MCF 10A (cell line): ENCODE measurements around the gene SMURF1. TPM values are rescaled to one million over a fixed set of nuclear protein-coding genes. Genes with fewer than 3 reads are reported as not detected.
A peak's percentile ranks its signal among the peaks of the same experiment; 100 is the strongest.

Source experiments
- BruUV-seq: library from RNA; stranded (reverse); fragments of 400-500 nt; replicated peaks from 2 replicates; lab custom pipeline; 2021; lab: Mats Ljungman, UMichigan
- CTCF ChIA-PET: fragments of 300-600 bp; sonication (Branson Sonifier 250); formaldehyde crosslinking; extraction: SDS; loops from one replicate; lab custom pipeline; 2021; ENCODE audit warnings: antibody characterized with exemption, inconsistent platforms; lab: Yijun Ruan, JAX
- POLR2A ChIA-PET: fragments of 300-600, 350-650 bp; sonication (Branson Sonifier 250); formaldehyde crosslinking; extraction: SDS; loops from one replicate; lab custom pipeline; 2020; ENCODE audit warnings: antibody characterized with exemption, inconsistent platforms; lab: Yijun Ruan, JAX
- DNase-seq: peaks from one replicate; pipeline ENCODE4 v3.0.0-alpha.2; 2018; ENCODE audit not compliant: unreplicated experiment
- H3K27ac Mint-ChIP-seq: one replicate; pipeline ENCODE4 v1.8.0; 2022; ENCODE audit warnings: mild to moderate bottlenecking, low read depth, mixed read lengths; ENCODE audit not compliant: unreplicated experiment
- H3K27me3 Mint-ChIP-seq: one replicate; pipeline ENCODE4 v1.8.0; 2022; ENCODE audit warnings: mixed read lengths; ENCODE audit not compliant: insufficient read depth, unreplicated experiment
- H3K36me3 Mint-ChIP-seq: one replicate; pipeline ENCODE4 v1.8.0; 2022; ENCODE audit warnings: mild to moderate bottlenecking, moderate library complexity, mixed read lengths; ENCODE audit not compliant: insufficient read depth, unreplicated experiment
- H3K4me1 Mint-ChIP-seq: one replicate; pipeline ENCODE4 v1.8.0; 2022; ENCODE audit warnings: mixed read lengths; ENCODE audit not compliant: insufficient read depth, unreplicated experiment
- H3K4me3 Mint-ChIP-seq: one replicate; pipeline ENCODE4 v1.8.0; 2022; ENCODE audit warnings: mild to moderate bottlenecking, moderate library complexity, mixed read lengths; ENCODE audit not compliant: unreplicated experiment
- H3K9me3 Mint-ChIP-seq: one replicate; pipeline ENCODE4 v1.8.0; 2022; ENCODE audit warnings: mixed read lengths; ENCODE audit not compliant: unreplicated experiment
- CTCF ChIP-seq: fragments of 200-600 bp; IDR thresholded peaks from one replicate; pipeline ENCODE4 v1.8.0; 2022; ENCODE audit warnings: antibody characterized with exemption, mild to moderate bottlenecking; ENCODE audit not compliant: unreplicated experiment
- intact Hi-C: fragments of 100-400 bp; cut with micrococcal nuclease; formaldehyde crosslinking; loops from 2 replicates; pipeline ENCODE4 v1.14.1; 2022
- total RNA-seq: library from RNA; stranded (reverse); gene quantifications from 2 replicates; pipeline ENCODE4 v1.2.3, GENCODE V29; 2022

Gene SMURF1
- total RNA-seq, 1 experiment from 2014 or later = 19.9 TPM

- no peak overlapping the region for H3K27ac Mint-ChIP-seq
- no peak for DNase-seq
- H3K4me1 Mint-ChIP-seq = no peaks in the 10 kb centered on the region
- H3K9me3 Mint-ChIP-seq = no peaks in the 10 kb centered on the region
- intact Hi-C loops = no loop called here
- H3K36me3 Mint-ChIP-seq = peaks cover 99% of the 10 kb centered on the region
- CTCF ChIA-PET = interaction anchor here (1.2 to 12.6 kb wide), 2 partner anchors 19 to 270 kb away, joined by 3 to 138 read pairs; no protein-coding TSS in a partner anchor
- TF ChIP-seq CTCF = no peak
- H3K27me3 Mint-ChIP-seq = no peaks in the 10 kb centered on the region
- H3K4me3 Mint-ChIP-seq = no peak overlapping the region
- POLR2A ChIA-PET = interaction anchor here (0.9 kb wide), 1 partner anchor 100 kb away, joined by 3 read pairs; no protein-coding TSS in a partner anchor
- no TSS peak for BruUV-seq
Measured at GRCh38 chr7:99042957-99043356, 101.0 kb downstream of the SMURF1 start.

GRCh38 chr7:99041526-99041925 lies 102.4 kb downstream of the SMURF1 start:
- ChIA-PET POLR2A (no interaction called here), CTCF (interaction anchor here (0.6 to 12.6 kb wide), 6 partner anchors 8 to 271 kb away, joined by 3 to 138 read pairs (median 4); no protein-coding TSS in a partner anchor)
- no TSS peak for BruUV-seq
- Mint-ChIP-seq H3K27me3 (no peaks in the 10 kb centered on the region), H3K36me3 (peaks cover 100% of the 10 kb centered on the region), H3K9me3 (no peaks in the 10 kb centered on the region), H3K27ac (no peak overlapping the region), H3K4me1 (no peaks in the 10 kb centered on the region), H3K4me3 (no peak overlapping the region)
- intact Hi-C loops = no loop called here
- DNase-seq = no peak
- TF ChIP-seq CTCF = no peak

GRCh38 chr7:99040104-99040958 lies 103.6 kb downstream of the SMURF1 start:
- Mint-ChIP-seq H3K36me3 (peaks cover 100% of the 10 kb centered on the region), H3K4me3 (no peak overlapping the region), H3K9me3 (no peaks in the 10 kb centered on the region), H3K27ac (peak overlapping the region; percentile 27), H3K27me3 (no peaks in the 10 kb centered on the region), H3K4me1 (no peaks in the 10 kb centered on the region)
- intact Hi-C loops = loop anchor here (1.0 kb wide), 2 partner anchors 102 to 273 kb away; no protein-coding TSS in a partner anchor
- TF ChIP-seq CTCF = peak; percentile 68
- no TSS peak for BruUV-seq
- DNase-seq = peak; percentile 90
- ChIA-PET CTCF (interaction anchor here (0.6 to 12.6 kb wide), 11 partner anchors 15 to 953 kb away, joined by 3 to 138 read pairs (median 3); no protein-coding TSS in a partner anchor), POLR2A (interaction anchor here (0.6 to 0.9 kb wide), 2 partner anchors 276 to 289 kb away, joined by 3 to 4 read pairs; no protein-coding TSS in a partner anchor)

- CTCF ChIA-PET = interaction anchor here (0.6 to 12.6 kb wide), 5 partner anchors 11 to 294 kb away, joined by 3 to 138 read pairs (median 3); no protein-coding TSS in a partner anchor
- Mint-ChIP-seq H3K27me3 (no peaks in the 10 kb centered on the region), H3K9me3 (no peaks in the 10 kb centered on the region), H3K4me3 (no peak overlapping the region), H3K27ac (no peak overlapping the region), H3K36me3 (peaks cover 92% of the 10 kb centered on the region), H3K4me1 (no peaks in the 10 kb centered on the region)
- BruUV-seq = no TSS peak
- DNase-seq = no peak
- intact Hi-C loops = no loop called here
- TF ChIP-seq CTCF = no peak
- POLR2A ChIA-PET = no interaction called here
Measured at GRCh38 chr7:99039384-99039891, 104.5 kb downstream of the SMURF1 start.
